IMR-90 (cell line): Measurements from ENCODE around the gene SEMA3G. TPM values are rescaled to one million over a fixed set of nuclear protein-coding genes. Genes with fewer than 3 reads are reported as not detected.

Experiments used
- ATAC-seq: fragments of 200-7000 bp; cut with Tn5 transposase; 2 replicates; pipeline ENCODE4 v1.9.1; 2020; ENCODE audit warnings: low read depth, mild to moderate bottlenecking, moderate library complexity
- BruUV-seq: library from RNA; stranded (reverse); fragments of 400-500 nt; replicated peaks from 2 replicates; lab custom pipeline; 2021; lab: Mats Ljungman, UMichigan
- CTCF ChIA-PET: fragments of 300-600 bp; formaldehyde crosslinking; extraction: SDS; loops from one replicate; lab custom pipeline; 2021; ENCODE audit warnings: antibody characterized with exemption; lab: Yijun Ruan, JAX
- POLR2A ChIA-PET: fragments of 300-600 bp; sonication (Branson Sonifier 250); formaldehyde crosslinking; loops from one replicate; lab custom pipeline; 2022; ENCODE audit warnings: antibody characterized with exemption; ENCODE audit not compliant: unreplicated experiment; lab: Charles Lee
- DNase-seq: peaks from one replicate; pipeline ENCODE4 v3.0.0; 2013
- H2AFZ ChIP-seq: replicated peaks from 2 replicates; pipeline ENCODE3; 2013; ENCODE audit warnings: low read length, mild to moderate bottlenecking; ENCODE audit not compliant: poor library complexity
- H2AK5ac ChIP-seq: 2 replicates; pipeline ENCODE4 v1.6.1; 2013; ENCODE audit warnings: low read depth, low read length, inconsistent platforms
- H2AK9ac ChIP-seq: replicated peaks from 2 replicates; pipeline ENCODE3; 2013; ENCODE audit warnings: mild to moderate bottlenecking, low read depth, low read length, moderate library complexity; ENCODE audit not compliant: poor library complexity
- H2BK120ac ChIP-seq: 2 replicates; pipeline ENCODE4 v1.6.1; 2013; ENCODE audit warnings: low read depth, low read length, inconsistent platforms
- H2BK15ac ChIP-seq: 3 replicates; pipeline ENCODE4 v1.6.1; 2013; ENCODE audit warnings: low read depth, low read length, inconsistent platforms
- H2BK20ac ChIP-seq: 2 replicates; pipeline ENCODE4 v1.6.1; 2013; ENCODE audit warnings: low read depth, mild to moderate bottlenecking, inconsistent platforms, low read length, moderate library complexity
- H2BK5ac ChIP-seq: 2 replicates; pipeline ENCODE4 v1.6.1; 2013; ENCODE audit warnings: mild to moderate bottlenecking, low read depth, low read length, inconsistent platforms; ENCODE audit not compliant: poor library complexity, severe bottlenecking
- H3K14ac ChIP-seq: replicated peaks from 2 replicates; pipeline ENCODE4 v1.6.1; 2013; ENCODE audit warnings: low read depth, low read length, inconsistent platforms
- H3K18ac ChIP-seq: 2 replicates; pipeline ENCODE4 v1.6.1; 2013; ENCODE audit warnings: low read depth, low read length, control low read depth
- H3K23ac ChIP-seq: 2 replicates; pipeline ENCODE4 v1.6.1; 2013; ENCODE audit warnings: low read depth, low read length, inconsistent platforms
- H3K27ac ChIP-seq: 2 replicates; pipeline ENCODE4 v1.5.1; 2013; ENCODE audit warnings: mild to moderate bottlenecking, control low read depth, low read length; ENCODE audit not compliant: insufficient read depth
- H3K27me3 ChIP-seq: 2 replicates; pipeline ENCODE4 v1.6.1; 2013; ENCODE audit warnings: low read length; ENCODE audit not compliant: control insufficient read depth, insufficient read depth
- H3K36me3 ChIP-seq: 2 replicates; pipeline ENCODE4 v1.6.1; 2013; ENCODE audit warnings: low read length, mixed read lengths; ENCODE audit not compliant: control insufficient read depth, insufficient read depth
- H3K4ac ChIP-seq: 2 replicates; pipeline ENCODE4 v1.6.1; 2013; ENCODE audit warnings: low read depth, low read length, inconsistent platforms
- H3K4me1 ChIP-seq: 2 replicates; pipeline ENCODE4 v1.6.1; 2013; ENCODE audit warnings: low read length, mixed read lengths; ENCODE audit not compliant: control insufficient read depth, insufficient read depth
- H3K4me2 ChIP-seq: 2 replicates; pipeline ENCODE4 v1.6.1; 2013; ENCODE audit warnings: low read depth, mild to moderate bottlenecking, control low read depth, low read length, moderate library complexity
- H3K4me3 ChIP-seq: 2 replicates; pipeline ENCODE4 v1.5.1; 2013; ENCODE audit warnings: low read depth, mild to moderate bottlenecking, control low read depth, low read length, moderate library complexity; ENCODE audit not compliant: insufficient read depth
- H3K56ac ChIP-seq: 2 replicates; pipeline ENCODE4 v1.6.1; 2013; ENCODE audit warnings: low read length, inconsistent platforms; ENCODE audit not compliant: insufficient read depth; ENCODE audit errors: extremely low read depth
- H3K79me1 ChIP-seq, 2 experiments: 2 replicates each; pipeline ENCODE4 v1.6.1; 2013; ENCODE audit warnings: low read length in 2 of 2, inconsistent platforms in 1 of 2, low read depth in 1 of 2
- H3K9ac ChIP-seq: 2 replicates; pipeline ENCODE4 v1.6.1; 2013; ENCODE audit warnings: low read depth, low read length, control low read depth
- H3K9me1 ChIP-seq: 2 replicates; pipeline ENCODE4 v1.6.1; 2013; ENCODE audit warnings: low read length, inconsistent platforms; ENCODE audit not compliant: insufficient read depth
- H3K9me3 ChIP-seq: 2 replicates; pipeline ENCODE4 v1.6.1; 2013; ENCODE audit warnings: low read length; ENCODE audit not compliant: control insufficient read depth, insufficient read depth
- H4K20me1 ChIP-seq: 2 replicates; pipeline ENCODE4 v1.6.1; 2013; ENCODE audit warnings: low read length, inconsistent platforms; ENCODE audit not compliant: insufficient read depth
- H4K5ac ChIP-seq: 2 replicates; pipeline ENCODE4 v1.6.1; 2013; ENCODE audit warnings: mild to moderate bottlenecking, low read depth, low read length, control low read depth
- H4K8ac ChIP-seq, 2 experiments: 2 replicates each; pipeline ENCODE4 v1.6.1; 2013; ENCODE audit warnings: low read depth in 2 of 2, low read length in 2 of 2, control low read depth in 1 of 2, inconsistent platforms in 1 of 2
- H4K91ac ChIP-seq: 2 replicates; pipeline ENCODE4 v1.6.1; 2013; ENCODE audit warnings: low read depth, low read length, inconsistent platforms; ENCODE audit not compliant: insufficient read depth
- BHLHE40 ChIP-seq: fragments of 150-350 bp; IDR thresholded peaks from 2 replicates; pipeline ENCODE4 v1.6.1; 2016; ENCODE audit warnings: mild to moderate bottlenecking, low read depth, low read length
- CEBPB ChIP-seq: IDR thresholded peaks from 2 replicates; pipeline ENCODE4 v1.6.1; 2012; ENCODE audit warnings: low read depth, low read length, improper control_type of control experiment
- CHD1 ChIP-seq: IDR thresholded peaks from 2 replicates; pipeline ENCODE4 v1.6.1; 2012; ENCODE audit warnings: low read depth, low read length, improper control_type of control experiment
- CTCF ChIP-seq: conservative IDR thresholded peaks from 2 replicates; pipeline ENCODE4 v1.5.1; 2012; ENCODE audit warnings: mild to moderate bottlenecking, low read depth, low read length, improper control_type of control experiment
- ELK1 ChIP-seq: fragments of 150-350 bp; IDR thresholded peaks from 2 replicates; pipeline ENCODE4 v1.6.1; 2016; ENCODE audit warnings: low read depth, mild to moderate bottlenecking, low read length, moderate library complexity, borderline replicate concordance
- FOS ChIP-seq: fragments of 150-350 bp; IDR thresholded peaks from 2 replicates; pipeline ENCODE4 v1.6.1; 2016; ENCODE audit warnings: low read depth, low read length
- MAFK ChIP-seq: IDR thresholded peaks from 2 replicates; pipeline ENCODE4 v1.6.1; 2012; ENCODE audit warnings: low read depth, low read length, improper control_type of control experiment
- MAZ ChIP-seq: IDR thresholded peaks from 2 replicates; pipeline ENCODE4 v1.6.1; 2012; ENCODE audit warnings: low read depth, mild to moderate bottlenecking, low read length, improper control_type of control experiment, moderate library complexity, borderline replicate concordance
- MXI1 ChIP-seq: IDR thresholded peaks from 2 replicates; pipeline ENCODE4 v1.6.1; 2012; ENCODE audit warnings: low read depth, mild to moderate bottlenecking, low read length, moderate library complexity, borderline replicate concordance
- NFE2L2 ChIP-seq: fragments of 150-350 bp; IDR thresholded peaks from 2 replicates; pipeline ENCODE4 v1.6.1; 2016; ENCODE audit warnings: low read depth, mild to moderate bottlenecking, low read length
- POLR2A ChIP-seq: IDR thresholded peaks from 2 replicates; pipeline ENCODE4 v1.6.1; 2012; ENCODE audit warnings: mild to moderate bottlenecking, low read depth, low read length
- RAD21 ChIP-seq: IDR thresholded peaks from 2 replicates; pipeline ENCODE4 v1.6.1; 2012; ENCODE audit warnings: low read length, improper control_type of control experiment
- RCOR1 ChIP-seq: IDR thresholded peaks from 2 replicates; pipeline ENCODE4 v1.6.1; 2012; ENCODE audit warnings: mild to moderate bottlenecking, low read length, improper control_type of control experiment; ENCODE audit not compliant: insufficient replicate concordance
- RFX5 ChIP-seq: IDR thresholded peaks from 2 replicates; pipeline ENCODE4 v1.8.0; 2012; ENCODE audit warnings: low read depth, mild to moderate bottlenecking, low read length, moderate library complexity
- SMC3 ChIP-seq: fragments of 150-350 bp; IDR thresholded peaks from 2 replicates; pipeline ENCODE4 v1.6.1; 2016; ENCODE audit warnings: low read depth, mild to moderate bottlenecking, antibody characterized with exemption, low read length, moderate library complexity
- USF2 ChIP-seq: fragments of 150-350 bp; IDR thresholded peaks from 2 replicates; pipeline ENCODE4 v1.6.1; 2017; ENCODE audit warnings: mild to moderate bottlenecking, antibody characterized with exemption, low read length, low read depth
- WGBS, 2 experiments: methylation state at CpG; one replicate each; pipeline versions ENCODE4 v1.1.5 to v1.1.7; 2013; ENCODE audit warnings: missing lambda C conversion rate in 2 of 2; ENCODE audit not compliant: insufficient read length in 1 of 2; ENCODE audit errors: extremely low coverage in 2 of 2; 5-methylcytosine and 5-hydroxymethylcytosine counted together
- dilution Hi-C: fragments of 300-500 bp; cut with HindIII; formaldehyde crosslinking; loops from one replicate; pipeline ENCODE4 v1.14.3; 2018; ENCODE audit warnings: low sequenced_read_pairs; ENCODE audit not compliant: unreplicated experiment
- in situ Hi-C: fragments of 300-500 bp; cut with MboI; formaldehyde crosslinking; loops from 3 replicates; pipeline ENCODE4 v1.14.3; 2019; ENCODE audit warnings: low sequenced_read_pairs, inconsistent platforms, mixed read lengths
- intact Hi-C: fragments of 100-400 bp; cut with micrococcal nuclease; formaldehyde crosslinking; loops from 2 replicates; pipeline ENCODE4 v1.10.0; 2022
- polyA plus RNA-seq, 3 experiments: library from polyadenylated mRNA; depleted of rRNA; stranded (reverse); fragments of >200 nt; gene quantifications; 2 replicates each; pipeline ENCODE4 v1.2.3, GENCODE V29; 2012; ENCODE audit warnings: low replicate concordance in 1 of 3
- total RNA-seq: library from RNA; depleted of rRNA; stranded (reverse); fragments of >200 nt; gene quantifications from 2 replicates; pipeline ENCODE4 v1.2.3, GENCODE V29; 2012

SEMA3G gene
- total and polyA plus RNA-seq, 2 of the 4 experiments (the other 2 are of a cell fraction) = 0.07 TPM; not detected in 1

GRCh38 chr3:52396907-52397591 is 47.9 kb downstream of the SEMA3G start:
- H3K18ac ChIP-seq = no peak overlapping the region
- H3K23ac ChIP-seq = no peak overlapping the region
- DNase-seq (no peak), ATAC-seq (no peak)
- H3K36me3 ChIP-seq = peaks cover 13% of the 10 kb centered on the region; the same call in 1 of the 2 replicates
- H2BK15ac ChIP-seq = no peak overlapping the region
- TF ChIP-seq RAD21 = no peak
- TF ChIP-seq CTCF = no peak
- no peak for TF ChIP-seq RFX5
- TF ChIP-seq MAZ = no peak
- no peak for TF ChIP-seq CHD1
- no peak for TF ChIP-seq BHLHE40
- TF ChIP-seq USF2 = no peak
- no peak for TF ChIP-seq FOS
- no peak for TF ChIP-seq SMC3
- TF ChIP-seq POLR2A = no peak
- no peak for TF ChIP-seq MXI1
- TF ChIP-seq NFE2L2 = no peak
- no peak for TF ChIP-seq RCOR1
- TF ChIP-seq ELK1 = no peak
- TF ChIP-seq MAFK = no peak
- no peak for TF ChIP-seq CEBPB
- H3K4me2 ChIP-seq = no peak overlapping the region
- intact Hi-C loops (no loop called here), dilution Hi-C loops (no loop called here), in situ Hi-C loops (no loop called here)
- no peaks in the 10 kb centered on the region for H3K9me3 ChIP-seq
- no peak overlapping the region for H2AFZ ChIP-seq
- no peak overlapping the region for H2BK120ac ChIP-seq
- no peak overlapping the region for H2AK5ac ChIP-seq
- H4K91ac ChIP-seq = no peak overlapping the region
- BruUV-seq = no TSS peak
- no peak overlapping the region for H2BK5ac ChIP-seq
- H3K9me1 ChIP-seq = 0 out of 2 replicates have a peak, but pooled peaks cover 6% of the 10 kb centered on the region
- H3K27me3 ChIP-seq = no peaks in the 10 kb centered on the region; the same call in 1 of the 2 replicates
- no peaks in the 10 kb centered on the region for H3K4me1 ChIP-seq
- ChIA-PET CTCF (no interaction called here), POLR2A (no interaction called here)
- H3K14ac ChIP-seq = no peak overlapping the region
- no peak overlapping the region for H2AK9ac ChIP-seq
- no peaks in the 10 kb centered on the region; the same call in 1 of the 2 replicates for H4K20me1 ChIP-seq
- no peak overlapping the region for H3K4ac ChIP-seq
- H4K8ac ChIP-seq = no peak overlapping the region
- H3K4me3 ChIP-seq = no peak overlapping the region
- H3K27ac ChIP-seq = no peak overlapping the region
- H3K9ac ChIP-seq = no peak overlapping the region
- H3K79me1 ChIP-seq = no peaks in the 10 kb centered on the region
- WGBS, 2 experiments = 88% methylated on average over 6 of the region's 10 CpGs; no CpG with 5 or more reads in 1 of the 2 experiments
- H2BK20ac ChIP-seq = no peak overlapping the region
- H3K56ac ChIP-seq = no peak overlapping the region
- no peak overlapping the region for H4K5ac ChIP-seq
